MCF 10A (cell line): Measurements from ENCODE around the gene PARD3B. TPM values are rescaled to one million over a fixed set of nuclear protein-coding genes. Genes with fewer than 3 reads are reported as not detected.

Experiments used
- BruUV-seq: library from RNA; stranded (reverse); fragments of 400-500 nt; replicated peaks from 2 replicates; lab custom pipeline; 2021; lab: Mats Ljungman, UMichigan
- CTCF ChIA-PET: fragments of 300-600 bp; sonication (Branson Sonifier 250); formaldehyde crosslinking; extraction: SDS; loops from one replicate; lab custom pipeline; 2021; ENCODE audit warnings: antibody characterized with exemption, inconsistent platforms; lab: Yijun Ruan, JAX
- POLR2A ChIA-PET: fragments of 300-600, 350-650 bp; sonication (Branson Sonifier 250); formaldehyde crosslinking; extraction: SDS; loops from one replicate; lab custom pipeline; 2020; ENCODE audit warnings: antibody characterized with exemption, inconsistent platforms; lab: Yijun Ruan, JAX
- DNase-seq: peaks from one replicate; pipeline ENCODE4 v3.0.0-alpha.2; 2018; ENCODE audit not compliant: unreplicated experiment
- H3K27ac Mint-ChIP-seq: one replicate; pipeline ENCODE4 v1.8.0; 2022; ENCODE audit warnings: mild to moderate bottlenecking, low read depth, mixed read lengths; ENCODE audit not compliant: unreplicated experiment
- H3K27me3 Mint-ChIP-seq: one replicate; pipeline ENCODE4 v1.8.0; 2022; ENCODE audit warnings: mixed read lengths; ENCODE audit not compliant: insufficient read depth, unreplicated experiment
- H3K36me3 Mint-ChIP-seq: one replicate; pipeline ENCODE4 v1.8.0; 2022; ENCODE audit warnings: mild to moderate bottlenecking, moderate library complexity, mixed read lengths; ENCODE audit not compliant: insufficient read depth, unreplicated experiment
- H3K4me1 Mint-ChIP-seq: one replicate; pipeline ENCODE4 v1.8.0; 2022; ENCODE audit warnings: mixed read lengths; ENCODE audit not compliant: insufficient read depth, unreplicated experiment
- H3K4me3 Mint-ChIP-seq: one replicate; pipeline ENCODE4 v1.8.0; 2022; ENCODE audit warnings: mild to moderate bottlenecking, moderate library complexity, mixed read lengths; ENCODE audit not compliant: unreplicated experiment
- H3K9me3 Mint-ChIP-seq: one replicate; pipeline ENCODE4 v1.8.0; 2022; ENCODE audit warnings: mixed read lengths; ENCODE audit not compliant: unreplicated experiment
- CTCF ChIP-seq: fragments of 200-600 bp; IDR thresholded peaks from one replicate; pipeline ENCODE4 v1.8.0; 2022; ENCODE audit warnings: antibody characterized with exemption, mild to moderate bottlenecking; ENCODE audit not compliant: unreplicated experiment
- intact Hi-C: fragments of 100-400 bp; cut with micrococcal nuclease; formaldehyde crosslinking; loops from 2 replicates; pipeline ENCODE4 v1.14.1; 2022
- total RNA-seq: library from RNA; stranded (reverse); gene quantifications from 2 replicates; pipeline ENCODE4 v1.2.3, GENCODE V29; 2022

The PARD3B gene
- total RNA-seq, 1 experiment from 2014 or later = 11.6 TPM

DNA sequence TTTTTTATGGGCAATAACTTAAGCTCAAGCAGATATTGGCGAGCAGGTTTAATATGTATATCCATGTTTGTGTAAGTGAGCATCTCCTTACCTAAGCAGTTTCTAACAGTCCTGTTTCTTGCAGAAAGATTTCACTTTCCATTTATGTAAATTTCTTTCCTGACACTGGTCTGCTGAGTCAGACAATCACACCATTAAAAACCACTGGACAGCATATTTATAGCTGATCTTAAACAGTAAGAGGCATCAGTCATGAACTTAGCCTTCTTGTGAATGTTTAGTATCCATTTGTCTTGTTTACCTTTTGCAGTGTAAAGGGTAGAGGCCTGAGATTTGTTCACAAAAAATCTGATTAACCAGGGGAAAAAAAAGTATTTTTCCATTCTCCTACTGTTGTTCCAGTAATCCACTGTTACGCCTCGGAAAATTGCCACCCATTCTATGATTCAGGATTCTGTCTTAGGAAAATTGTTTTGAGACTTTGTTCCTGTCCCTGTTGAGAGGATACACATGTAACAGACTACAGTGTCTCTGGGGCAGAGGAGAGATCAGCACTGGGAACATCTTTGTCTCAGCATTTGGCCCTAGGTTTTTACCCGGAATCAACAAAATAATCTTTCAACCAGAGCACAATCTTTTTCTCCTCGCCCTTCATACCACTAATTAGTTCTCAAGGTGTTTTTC is 616.0 kb downstream of the PARD3B start:
- no peak overlapping the region for H3K4me3 Mint-ChIP-seq
- no peaks in the 10 kb centered on the region for H3K9me3 Mint-ChIP-seq
- CTCF ChIA-PET = interaction anchor here (0.5 to 0.7 kb wide), 2 partner anchors 81 to 995 kb away, joined by 3 read pairs; no protein-coding TSS in a partner anchor
- no peaks in the 10 kb centered on the region for H3K36me3 Mint-ChIP-seq
- POLR2A ChIA-PET = no interaction called here
- peak overlapping the region; percentile 39 for H3K27ac Mint-ChIP-seq
- DNase-seq = no peak
- H3K27me3 Mint-ChIP-seq = no peaks in the 10 kb centered on the region
- intact Hi-C loops = no loop called here
- H3K4me1 Mint-ChIP-seq = no peaks in the 10 kb centered on the region
- TF ChIP-seq CTCF = no peak
- BruUV-seq = no TSS peak

- no peaks in the 10 kb centered on the region for H3K9me3 Mint-ChIP-seq
- CTCF ChIA-PET = no interaction called here
- BruUV-seq = no TSS peak
- intact Hi-C loops = no loop called here
- POLR2A ChIA-PET = no interaction called here
- no peak overlapping the region for H3K27ac Mint-ChIP-seq
- no peak for TF ChIP-seq CTCF
- H3K4me3 Mint-ChIP-seq = no peak overlapping the region
- no peaks in the 10 kb centered on the region for H3K27me3 Mint-ChIP-seq
- no peak for DNase-seq
- no peaks in the 10 kb centered on the region for H3K36me3 Mint-ChIP-seq
- H3K4me1 Mint-ChIP-seq = no peaks in the 10 kb centered on the region
Measured at GRCh38 chr2:205166745-205167144, 621.5 kb downstream of the PARD3B start.

GRCh38 chr2:205169012-205169411 is 623.7 kb downstream of the PARD3B start:
- Mint-ChIP-seq H3K36me3 (no peaks in the 10 kb centered on the region), H3K27me3 (no peaks in the 10 kb centered on the region), H3K9me3 (no peaks in the 10 kb centered on the region), H3K27ac (no peak overlapping the region), H3K4me1 (no peaks in the 10 kb centered on the region), H3K4me3 (no peak overlapping the region)
- ChIA-PET POLR2A (no interaction called here), CTCF (no interaction called here)
- no peak for TF ChIP-seq CTCF
- intact Hi-C loops = no loop called here
- no peak for DNase-seq
- BruUV-seq = no TSS peak

DNA sequence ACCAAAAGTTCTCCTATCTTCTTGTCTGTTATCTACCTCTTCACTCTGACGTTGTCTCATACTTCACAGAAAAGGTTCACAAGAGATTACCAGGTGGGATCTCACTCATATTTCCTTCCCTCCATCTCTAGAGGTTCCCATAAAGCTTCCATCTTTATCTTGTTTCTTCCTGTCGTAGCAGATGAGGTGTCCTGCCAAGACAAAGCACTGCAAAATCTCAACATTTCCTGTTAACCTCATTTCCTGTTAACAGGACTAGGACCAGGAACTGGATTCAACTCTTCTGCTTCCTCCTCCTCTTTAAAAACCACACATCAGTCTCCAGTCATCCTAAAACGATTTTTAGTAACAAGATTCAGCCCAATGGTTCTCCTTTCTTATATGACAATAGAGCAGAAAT is 624.2 kb downstream of the PARD3B start:
- CTCF ChIA-PET = no interaction called here
- Mint-ChIP-seq H3K27me3 (no peaks in the 10 kb centered on the region), H3K27ac (no peak overlapping the region), H3K36me3 (no peaks in the 10 kb centered on the region), H3K4me1 (no peaks in the 10 kb centered on the region), H3K9me3 (no peaks in the 10 kb centered on the region), H3K4me3 (no peak overlapping the region)
- no peak for DNase-seq
- BruUV-seq = no TSS peak
- TF ChIP-seq CTCF = no peak
- POLR2A ChIA-PET = no interaction called here
- intact Hi-C loops = no loop called here
